HEK293T (cell line): ENCODE data around the gene EIF4E2.

Source experiments
- BHLHE40 ChIP-seq: fragments of 450-650 bp; IDR thresholded peaks from 2 replicates; pipeline ENCODE4 v1.6.1; 2016; ENCODE audit warnings: mild to moderate bottlenecking, moderate library complexity, borderline replicate concordance
- ELF4 ChIP-seq: fragments of 450-650 bp; IDR thresholded peaks from 2 replicates; pipeline ENCODE4 v1.6.1; 2017; ENCODE audit warnings: antibody characterized with exemption
- FOXA1 ChIP-seq: fragments of 450-650 bp; IDR thresholded peaks from 2 replicates; pipeline ENCODE4 v1.6.1; 2016; ENCODE audit warnings: mild to moderate bottlenecking
- FOXK2 ChIP-seq: fragments of 450-650 bp; IDR thresholded peaks from 2 replicates; pipeline ENCODE4 v1.6.1; 2016; ENCODE audit warnings: mild to moderate bottlenecking
- FOXM1 ChIP-seq: fragments of 450-650 bp; IDR thresholded peaks from 2 replicates; pipeline ENCODE4 v1.6.1; 2017; ENCODE audit warnings: mild to moderate bottlenecking, borderline replicate concordance
- HDGF ChIP-seq: fragments of 450-650 bp; IDR thresholded peaks from 2 replicates; pipeline ENCODE4 v1.6.1; 2017; ENCODE audit warnings: antibody characterized with exemption, borderline replicate concordance
- LEF1 ChIP-seq: fragments of 450-650 bp; IDR thresholded peaks from 2 replicates; pipeline ENCODE4 v1.6.1; 2017; ENCODE audit warnings: mild to moderate bottlenecking, borderline replicate concordance
- NFRKB ChIP-seq: fragments of 450-650 bp; IDR thresholded peaks from 2 replicates; pipeline ENCODE4 v1.6.1; 2016; ENCODE audit warnings: mild to moderate bottlenecking, moderate library complexity
- PKNOX1 ChIP-seq: fragments of 450-650 bp; IDR thresholded peaks from 2 replicates; pipeline ENCODE4 v1.6.1; 2016
- SP1 ChIP-seq: fragments of 450-650 bp; IDR thresholded peaks from 2 replicates; pipeline ENCODE4 v1.6.1; 2017
- SUZ12 ChIP-seq: fragments of 450-650 bp; IDR thresholded peaks from 2 replicates; pipeline ENCODE4 v1.6.1; 2016; ENCODE audit warnings: mild to moderate bottlenecking
- TARDBP ChIP-seq: fragments of 450-650 bp; IDR thresholded peaks from 2 replicates; pipeline ENCODE4 v1.6.1; 2016
- ZNF384 ChIP-seq: fragments of 450-650 bp; IDR thresholded peaks from 2 replicates; pipeline ENCODE4 v1.6.1; 2016

- TF ChIP-seq BHLHE40 (no peak), PKNOX1 (no peak), ZNF384 (no peak), TARDBP (no peak), FOXK2 (no peak), LEF1 (no peak), ELF4 (no peak), HDGF (no peak), SUZ12 (no peak), FOXA1 (no peak), SP1 (no peak), FOXM1 (no peak), NFRKB (no peak)
Observed at GRCh38 chr2:232513353-232513752, 37.1 kb upstream of the EIF4E2 start.
